ENCODE measurements around the gene RAC3. TPM values are rescaled to one million over a fixed set of nuclear protein-coding genes. Genes with fewer than 3 reads are reported as not detected.
A peak's percentile ranks its signal among the peaks of the same experiment; 100 is the strongest.

The RAC3 gene
- total RNA-seq, 1 experiment from 2014 or later = 84.8 TPM

DNA sequence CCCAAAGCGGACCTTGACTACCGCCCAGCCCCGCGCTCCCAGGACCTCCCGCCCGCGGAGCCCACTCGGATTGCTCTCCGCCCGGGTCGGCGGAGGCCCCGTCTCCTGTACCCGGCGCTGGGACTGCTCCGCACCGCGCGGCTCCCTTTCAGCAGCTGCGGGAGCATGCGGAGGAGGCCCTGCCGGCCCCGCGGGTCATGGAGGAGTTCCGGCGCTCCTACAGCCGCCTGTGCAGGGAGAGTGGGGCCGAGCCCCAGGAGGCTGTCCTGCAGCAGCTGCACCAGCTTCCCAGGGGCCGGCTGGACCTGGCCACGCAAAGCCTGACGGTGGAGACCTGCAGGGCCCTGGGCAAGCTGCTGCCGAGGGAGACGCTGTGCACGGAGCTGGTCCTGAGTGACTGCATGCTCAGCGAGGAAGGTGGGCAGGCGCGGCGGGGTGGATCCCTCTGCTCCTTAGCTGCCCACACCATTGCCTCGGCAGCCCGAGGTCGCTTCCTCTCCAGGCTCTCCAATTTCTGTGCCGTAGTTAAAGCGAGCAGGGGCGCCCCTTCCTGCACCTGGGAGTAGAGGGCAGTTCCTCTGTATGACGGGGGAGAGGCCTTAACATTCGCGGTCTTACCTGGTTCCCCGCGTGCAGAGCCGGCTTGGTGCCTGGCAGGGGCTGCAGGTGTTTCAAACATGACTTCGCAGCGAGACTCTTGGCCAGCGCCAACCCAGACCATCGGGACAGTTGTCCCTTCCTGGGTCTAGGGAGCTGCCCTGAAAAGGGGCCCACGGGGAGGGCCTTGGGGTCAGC, 7.8 kb upstream of the RAC3 start:
- H2BK5ac ChIP-seq (ENCODE audit: insufficient read length, low read length) = no peak overlapping the region
- H3K79me2 ChIP-seq (ENCODE audit: insufficient read depth, low read length) = no peaks in the 10 kb centered on the region
- H3K4ac ChIP-seq (ENCODE audit: low read depth, low read length) = no peak overlapping the region
- H3K14ac ChIP-seq (ENCODE audit: insufficient read depth, low read length) = no peak overlapping the region; the same call in 1 of the 2 replicates
- H3K9me3 Mint-ChIP-seq = peaks cover 0 to 2% of the 10 kb centered on the region in 2 experiments; a peak in 1 of 5 replicates
- no peak overlapping the region for H3K27ac ChIP-seq (ENCODE audit: insufficient read length, low read depth, low read length)
- H2AFZ ChIP-seq (ENCODE audit: low read length) = no peak overlapping the region
- peaks cover 7 to 16% of the 10 kb centered on the region in 2 experiments for H3K4me1 Mint-ChIP-seq
- no CpG with 5 or more reads among the region's 55 CpGs for WGBS (ENCODE audit: extremely low coverage, insufficient read length, low lambda C conversion rate)
- no peak for DNase-seq
- no peak overlapping the region for H2BK120ac ChIP-seq (ENCODE audit: low read depth, low read length, poor library complexity, severe bottlenecking)
- H3T11ph ChIP-seq (ENCODE audit: low read length) = no peak overlapping the region
- TF ChIP-seq CTCF (conservative IDR thresholded peaks at IDR 0.05) = no peak
- H3K23me2 ChIP-seq (ENCODE audit: insufficient read length, low read depth, low read length, poor library complexity, severe bottlenecking) = peaks cover 5% of the 10 kb centered on the region
- H3K4me2 ChIP-seq (ENCODE audit: insufficient read depth, insufficient read length, low read length) = peak overlapping the region; percentile 52
- no peaks in the 10 kb centered on the region for H3K27me3 ChIP-seq (ENCODE audit: insufficient read depth, low read length)
- H3K36me3 Mint-ChIP-seq (ENCODE audit: insufficient read depth in 1 of 3, low read depth in 3 of 3) = peaks cover 3 to 8% (median 4%) of the 10 kb centered on the region in 3 experiments; a peak in 5 of 7 replicates
- peaks cover 5% of the 10 kb centered on the region for H3K79me1 ChIP-seq (ENCODE audit: insufficient read depth, low read depth, low read length, poor library complexity, severe bottlenecking)
- H3K4me3 Mint-ChIP-seq = peak overlapping the region; percentile 79 to 85
- H2BK20ac ChIP-seq (ENCODE audit: low read depth, low read length, poor library complexity, severe bottlenecking) = no peak overlapping the region
- H2BK15ac ChIP-seq (ENCODE audit: low read depth, low read length) = no peak overlapping the region
- no peaks in the 10 kb centered on the region for H3K9me3 ChIP-seq (ENCODE audit: control insufficient read depth, low read depth, low read length)
- H3K27me3 Mint-ChIP-seq (ENCODE audit: low read depth) = no peaks in the 10 kb centered on the region; the same call in none of the 2 replicates
- H3K27ac Mint-ChIP-seq = no peak overlapping the region
- no peak overlapping the region for H4K8ac ChIP-seq (replicated peaks; ENCODE audit: insufficient read length, low read depth, low read length)
- H3K9ac ChIP-seq (ENCODE audit: extremely low read depth, insufficient read length, low read length) = no peak overlapping the region
- no peak overlapping the region for H2BK12ac ChIP-seq (ENCODE audit: insufficient read length, low read depth, low read length)
- H4K5ac ChIP-seq (ENCODE audit: insufficient read length, low read depth, low read length) = no peak overlapping the region
- no peak overlapping the region for H3K56ac ChIP-seq (ENCODE audit: insufficient read length, low read depth, low read length)
- H3K18ac ChIP-seq (ENCODE audit: insufficient read length, low read depth, low read length) = no peak overlapping the region
- no peak overlapping the region for H4K91ac ChIP-seq (ENCODE audit: insufficient read length, low read depth, low read length)
- no peaks in the 10 kb centered on the region for H3K4me1 ChIP-seq (ENCODE audit: insufficient read depth, low read length)
- no peaks in the 10 kb centered on the region for H4K20me1 ChIP-seq (ENCODE audit: control insufficient read depth, insufficient read depth, insufficient read length)
- no peak overlapping the region for H3K23ac ChIP-seq (ENCODE audit: insufficient read length, low read depth, low read length)
- no peak overlapping the region for H2AK5ac ChIP-seq (ENCODE audit: insufficient read length, low read length)

All from H9 (cell line).